ENCODE results near the gene BRMS1.

- TF ChIP-seq GATA2 (IDR thresholded peaks at IDR 0.05; ENCODE audit: low read depth, low read length) (no peak), GATA3 (IDR thresholded peaks at IDR 0.05; ENCODE audit: low read depth, low read length) (no peak)
Observed at GRCh38 chr11:66326261-66327111, 18.4 kb downstream of the BRMS1 start.
